NCI-H128 (cell line): Measurements from ENCODE around the gene FOXP2.

Source experiments
- DNase-seq: peaks from one replicate; lab custom pipeline; 2025; ENCODE audit not compliant: unreplicated experiment; lab: John Stamatoyannopoulos, UW

The FOXP2 gene

DNA sequence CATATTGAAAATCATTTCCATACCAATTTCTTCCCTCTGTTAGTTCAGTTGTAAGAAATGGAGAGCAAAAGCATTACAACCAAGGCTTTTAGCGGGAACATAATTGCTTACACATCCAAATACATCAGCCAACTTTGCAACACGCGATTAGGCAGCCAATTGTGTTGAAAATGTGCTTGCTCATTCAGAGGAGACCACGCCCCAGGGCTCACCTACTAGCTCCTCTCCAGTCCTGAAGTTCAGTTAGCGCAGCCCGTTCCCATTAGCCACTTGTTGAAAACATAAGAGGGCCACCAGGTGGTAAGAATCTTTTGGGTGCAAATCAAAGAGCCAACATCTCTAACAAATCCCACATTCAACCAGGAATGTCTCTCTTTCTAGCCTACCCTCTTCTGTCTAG, 294.0 kb downstream of the FOXP2 start:
- no peak for DNase-seq

DNA sequence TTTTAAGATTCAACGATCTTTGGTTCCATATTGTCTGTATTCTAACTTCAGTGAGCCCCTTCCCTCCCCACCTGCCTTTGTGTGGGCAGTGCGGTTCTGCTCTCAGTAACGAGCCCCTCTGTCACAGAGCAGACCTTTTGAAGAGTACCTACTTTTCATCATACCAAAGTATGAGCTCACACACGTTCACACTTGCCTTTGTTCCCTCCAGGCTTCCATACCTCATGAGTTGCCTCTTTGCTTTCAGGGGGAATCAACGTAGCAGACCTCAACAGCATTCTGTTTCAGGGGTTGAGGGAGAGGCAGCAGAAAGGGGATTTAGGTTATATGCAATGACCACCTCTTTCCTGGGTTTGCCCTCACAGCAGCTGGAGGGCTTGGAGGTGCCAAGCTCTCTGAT, 295.9 kb downstream of the FOXP2 start:
- DNase-seq, result no peak

DNA sequence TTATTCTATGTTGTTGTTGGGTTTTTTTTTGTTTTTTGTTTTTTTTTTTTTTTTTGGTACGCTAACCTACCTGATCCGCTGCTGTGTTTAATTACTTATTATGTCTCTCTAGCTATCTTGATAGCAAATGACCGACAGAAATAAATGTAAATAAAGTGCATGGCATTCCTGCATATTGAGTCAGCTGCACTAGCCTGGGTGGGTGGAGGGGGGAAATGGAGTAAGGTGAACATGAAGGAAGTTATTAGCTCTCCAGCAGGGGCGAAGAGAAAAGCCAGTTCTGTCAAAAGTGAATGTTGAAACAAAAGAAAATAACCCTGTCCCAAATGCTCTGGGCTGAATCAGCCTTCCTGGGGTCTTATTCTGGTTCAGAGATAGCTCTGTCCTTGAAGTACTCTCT, 296.6 kb downstream of the FOXP2 start:
- DNase-seq, result no peak

DNA sequence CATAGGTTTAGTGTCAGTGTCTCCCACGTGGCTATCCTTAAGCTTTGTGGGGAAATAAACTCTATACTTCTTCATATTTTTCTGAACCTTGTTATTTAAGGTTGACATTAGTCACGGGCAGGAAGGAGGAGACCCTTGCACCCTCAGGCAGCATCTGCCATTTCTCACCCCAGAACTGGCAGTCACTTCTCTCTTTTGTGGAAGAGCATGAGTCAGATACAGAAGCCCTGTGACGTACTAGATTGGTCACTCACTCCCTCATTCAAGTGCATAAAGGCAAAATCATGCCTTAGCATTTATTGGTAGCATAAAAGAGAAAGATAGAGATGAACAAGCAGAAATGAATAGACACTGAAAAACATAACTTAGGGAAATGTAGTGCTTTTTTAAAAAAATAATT, 301.3 kb downstream of the FOXP2 start:
- DNase-seq, result no peak

DNA sequence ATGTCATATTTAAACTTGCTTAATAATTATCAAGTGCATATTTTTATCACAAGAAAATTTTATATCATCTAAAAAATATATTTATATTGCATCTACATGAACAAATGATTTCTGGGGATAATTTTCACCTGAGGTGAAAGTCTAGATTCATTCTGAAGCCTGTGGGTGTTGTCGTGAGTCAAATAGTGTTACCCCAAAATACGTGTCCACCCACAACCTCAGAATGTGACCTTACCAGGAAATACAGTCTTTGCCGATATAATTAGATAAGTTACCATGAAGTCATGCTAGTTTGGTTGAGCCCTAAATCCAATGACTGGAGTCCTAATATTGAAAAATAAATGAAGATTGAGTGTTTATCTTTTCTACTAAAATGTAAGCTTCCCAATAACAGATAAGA, 304.2 kb downstream of the FOXP2 start:
- DNase-seq, result no peak

- no peak for DNase-seq
Observed at GRCh38 chr7:114720725-114721124, 306.1 kb downstream of the FOXP2 start.

GRCh38 chr7:114722562-114722961, 307.9 kb downstream of the FOXP2 start:
- DNase-seq, result no peak

- no peak for DNase-seq
Observed at GRCh38 chr7:114723308-114723707, 308.7 kb downstream of the FOXP2 start.

- no peak for DNase-seq
Observed at GRCh38 chr7:114740095-114740494, 325.5 kb downstream of the FOXP2 start.

DNA sequence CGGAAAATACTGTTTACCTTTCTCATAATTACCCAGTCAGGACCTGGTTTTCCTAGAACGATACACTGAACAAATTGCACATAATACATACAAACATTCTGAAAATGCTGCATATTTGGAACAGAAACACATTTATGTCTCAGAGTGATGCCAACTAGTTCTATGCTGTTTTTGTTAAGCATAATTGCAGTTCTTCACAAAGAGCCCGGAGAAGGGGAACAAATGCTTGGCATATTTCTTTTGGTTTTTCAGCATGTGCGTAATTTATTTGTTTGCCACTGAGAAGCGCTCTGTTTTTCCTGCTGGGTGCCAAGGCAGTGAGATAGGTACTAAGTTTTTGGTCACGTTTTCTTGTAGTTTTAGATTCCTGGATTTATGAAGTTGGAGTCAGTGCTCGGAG, 326.3 kb downstream of the FOXP2 start:
- no peak for DNase-seq

DNA sequence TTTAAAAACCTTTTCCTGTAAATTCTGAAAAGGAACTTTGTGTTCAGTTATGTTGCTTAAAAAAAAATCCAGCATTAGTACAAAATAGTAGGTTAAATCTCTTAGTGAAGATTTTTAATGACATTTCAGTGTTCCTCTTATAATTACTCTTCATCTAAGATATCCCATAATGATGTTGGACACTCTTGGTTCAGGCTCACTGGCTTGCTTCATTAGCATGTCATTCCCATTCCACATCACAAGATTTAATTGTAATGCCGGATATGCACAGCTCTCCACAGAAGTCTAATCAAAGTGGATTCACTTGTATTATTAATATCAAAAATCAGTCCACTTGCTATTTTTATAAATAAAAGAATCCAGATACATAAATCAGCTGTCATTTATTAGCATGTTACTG, 327.3 kb downstream of the FOXP2 start:
- DNase-seq, result no peak
